GM19468 (cell line): ENCODE results near the gene CERS6.
"Not testable (repeated sequence)": the region's sequence is repeated elsewhere in the genome, so short reads cannot be mapped to it uniquely, and the experiment has no call there.

Experiments
- ATAC-seq: cut with Tn5 transposase; IDR thresholded peaks from one replicate; pipeline ENCODE4 v1.9.1; 2021; ENCODE audit warnings: mild to moderate bottlenecking, moderate library complexity, moderate number of reproducible peaks; ENCODE audit not compliant: unreplicated experiment; ENCODE audit errors: extremely low read depth

Gene CERS6

GRCh38 chr2:168455645-168456520, at the start of gene CERS6:
CERS6 (plus strand) TSS chr2:168456272; CDS start chr2:168456449, 177 bp downstream.
- peak; percentile 92 for ATAC-seq

- ATAC-seq = not testable (repeated sequence)
These were observed 43.8 kb upstream of the CERS6 start for GRCh38 chr2:168412301-168412700.

- ATAC-seq = not testable (repeated sequence)
These were observed 43.0 kb upstream of the CERS6 start for GRCh38 chr2:168413101-168413500.

GRCh38 chr2:168416555-168416954, 39.5 kb upstream of the CERS6 start:
- ATAC-seq = no peak

- ATAC-seq = no peak
These were observed 33.5 kb upstream of the CERS6 start for GRCh38 chr2:168422584-168422983.

GRCh38 chr2:168424112-168424951, 31.7 kb upstream of the CERS6 start:
- ATAC-seq = no peak

GRCh38 chr2:168424971-168425370, 31.1 kb upstream of the CERS6 start:
- no peak for ATAC-seq

GRCh38 chr2:168426861-168427260, 29.2 kb upstream of the CERS6 start:
- no peak for ATAC-seq

GRCh38 chr2:168427451-168427850, 28.6 kb upstream of the CERS6 start:
- no peak for ATAC-seq

- no peak for ATAC-seq
These were observed 27.6 kb upstream of the CERS6 start for GRCh38 chr2:168428431-168428830.

GRCh38 chr2:168429988-168430387, 26.1 kb upstream of the CERS6 start:
- ATAC-seq = no peak

- no peak for ATAC-seq
These were observed 25.6 kb upstream of the CERS6 start for GRCh38 chr2:168430431-168430830.

GRCh38 chr2:168431301-168432024, 24.6 kb upstream of the CERS6 start:
- no peak for ATAC-seq

- ATAC-seq = no peak
These were observed 24.0 kb upstream of the CERS6 start for GRCh38 chr2:168432100-168432499.

GRCh38 chr2:168432565-168433186, 23.4 kb upstream of the CERS6 start:
- ATAC-seq = no peak

- no peak for ATAC-seq
These were observed 22.5 kb upstream of the CERS6 start for GRCh38 chr2:168433527-168433926.

- ATAC-seq = no peak
These were observed 21.9 kb upstream of the CERS6 start for GRCh38 chr2:168434146-168434545.

- ATAC-seq = no peak
These were observed 19.2 kb upstream of the CERS6 start for GRCh38 chr2:168436840-168437239.

- ATAC-seq = no peak
These were observed 17.5 kb upstream of the CERS6 start for GRCh38 chr2:168438553-168438952.

- no peak for ATAC-seq
These were observed 16.5 kb upstream of the CERS6 start for GRCh38 chr2:168439536-168439935.
